GM12873 (cell line): Measurements from ENCODE around the gene CCDC33.

ENCODE experiments used
- CTCF ChIP-seq: IDR thresholded peaks from 2 replicates; pipeline ENCODE4 v1.5.1; 2012; ENCODE audit warnings: low read depth, mild to moderate bottlenecking, moderate library complexity, low read length, control low read depth; ENCODE audit not compliant: insufficient read depth; ENCODE audit errors: missing control alignments

The CCDC33 gene

GRCh38 chr15:74235962-74236361 is at the start of gene CCDC33:
Gene CCDC33, plus strand, starts transcription at chr15:74236326. Its CDS starts 394 bp downstream, at chr15:74236720.
- TF ChIP-seq CTCF: no peak

- no peak for TF ChIP-seq CTCF
These were observed 47.9 kb upstream of the CCDC33 start for GRCh38 chr15:74188216-74188615.

- TF ChIP-seq CTCF: no peak
These were observed 44.3 kb upstream of the CCDC33 start for GRCh38 chr15:74191798-74192197.

- no peak for TF ChIP-seq CTCF
These were observed 43.4 kb upstream of the CCDC33 start for GRCh38 chr15:74192751-74193150.

- TF ChIP-seq CTCF: no peak
These were observed 42.8 kb upstream of the CCDC33 start for GRCh38 chr15:74193299-74193718.

- TF ChIP-seq CTCF: no peak
These were observed 42.2 kb upstream of the CCDC33 start for GRCh38 chr15:74193905-74194304.

GRCh38 chr15:74194572-74195559 is 41.3 kb upstream of the CCDC33 start:
- TF ChIP-seq CTCF: no peak
